ENCODE data around the gene SIGLEC11.
"Not testable (repeated sequence)": the region's sequence is repeated elsewhere in the genome, so short reads cannot be mapped to it uniquely, and the experiment has no call there.

Gene SIGLEC11

GRCh38 chr19:49950956-49951526 is 9.9 kb downstream of the SIGLEC11 start:
- DNase-seq, result no peak

GRCh38 chr19:49950590-49950948 is 10.4 kb downstream of the SIGLEC11 start:
- no peak for DNase-seq

GRCh38 chr19:49949742-49950589 is 11.0 kb downstream of the SIGLEC11 start:
- DNase-seq, result no peak

GRCh38 chr19:49946415-49946814 is 14.6 kb downstream of the SIGLEC11 start:
- DNase-seq, result no peak

- not testable (repeated sequence) for DNase-seq
These were observed 16.4 kb downstream of the SIGLEC11 start for GRCh38 chr19:49944567-49944966.

- DNase-seq, result no peak
These were observed 20.5 kb downstream of the SIGLEC11 start for GRCh38 chr19:49940482-49940791.

- no peak for DNase-seq
These were observed 21.1 kb downstream of the SIGLEC11 start for GRCh38 chr19:49939721-49940481.

GRCh38 chr19:49938662-49939061 is 22.3 kb downstream of the SIGLEC11 start:
- DNase-seq, result no peak

- DNase-seq, result peak; percentile 55 to 59
These were observed 23.1 kb downstream of the SIGLEC11 start for GRCh38 chr19:49937750-49938381.

GRCh38 chr19:49936549-49936948 is 24.4 kb downstream of the SIGLEC11 start:
- no peak for DNase-seq

- DNase-seq, result no peak
These were observed 27.3 kb downstream of the SIGLEC11 start for GRCh38 chr19:49933643-49934042.

GRCh38 chr19:49932731-49933131 is 28.2 kb downstream of the SIGLEC11 start:
- DNase-seq, result no peak

- DNase-seq, result no peak
These were observed 28.9 kb downstream of the SIGLEC11 start for GRCh38 chr19:49932041-49932451.

GRCh38 chr19:49931293-49932040 is 29.5 kb downstream of the SIGLEC11 start:
- no peak for DNase-seq

GRCh38 chr19:49930483-49931011 is 30.4 kb downstream of the SIGLEC11 start:
- no peak for DNase-seq

GRCh38 chr19:49929611-49930482 is 31.1 kb downstream of the SIGLEC11 start:
- DNase-seq, result peak; percentile 94 to 96

- DNase-seq, result peak; percentile 81 to 96
These were observed 31.8 kb downstream of the SIGLEC11 start, which contains the start of the genes ATF5 and NUP62 for GRCh38 chr19:49929121-49929610. ATF5 (plus strand) TSS chr19:49929205; CDS start chr19:49930851, 1,646 bp downstream. NUP62 (minus strand) TSS chr19:49929504; CDS start chr19:49909807, 19,697 bp downstream.

GRCh38 chr19:49927526-49928264 is 33.3 kb downstream of the SIGLEC11 start:
- no peak for DNase-seq

- no peak for DNase-seq
These were observed 34.5 kb downstream of the SIGLEC11 start for GRCh38 chr19:49926515-49926914.

GRCh38 chr19:49925486-49925885 is 35.5 kb downstream of the SIGLEC11 start:
- no peak for DNase-seq
